Muscle layer of colon (tissue), 2 donors: ENCODE measurements around the gene CEP104.

Experiments used
- H3K27ac ChIP-seq: one replicate; pipeline ENCODE4 v1.7.0; 2013; ENCODE audit warnings: low read depth, mild to moderate bottlenecking, low read length, moderate library complexity
- H3K27me3 ChIP-seq, 2 donors: one replicate each; pipeline ENCODE4 v1.7.0; 2013; ENCODE audit warnings: low read length in 2 of 2, mild to moderate bottlenecking in 2 of 2; ENCODE audit not compliant: insufficient read depth in 2 of 2, control insufficient read depth in 1 of 2
- H3K36me3 ChIP-seq: one replicate; pipeline ENCODE4 v1.7.0; 2013; ENCODE audit warnings: mild to moderate bottlenecking, low read length; ENCODE audit not compliant: insufficient read depth
- H3K4me1 ChIP-seq: one replicate; pipeline ENCODE4 v1.7.0; 2013; ENCODE audit warnings: mild to moderate bottlenecking, low read length; ENCODE audit not compliant: insufficient read depth
- H3K4me3 ChIP-seq, 2 donors: one replicate each; pipeline ENCODE4 v1.7.0; 2013; ENCODE audit warnings: low read length in 2 of 2, low read depth in 1 of 2, mild to moderate bottlenecking in 1 of 2, moderate library complexity in 1 of 2
- H3K9ac ChIP-seq: one replicate; pipeline ENCODE4 v1.7.0; 2013; ENCODE audit warnings: low read length
- H3K9me3 ChIP-seq: one replicate; pipeline ENCODE4 v1.7.0; 2013; ENCODE audit warnings: mild to moderate bottlenecking, low read length
- donor health status: abdominal sarcoma.
- donor health status: Adenocarcinoma of cecum.

CEP104 gene

GRCh38 chr1:3837200-3837599 lies 19.8 kb downstream of the CEP104 start:
- no peaks in the 10 kb centered on the region for H3K4me1 ChIP-seq
- H3K27me3 ChIP-seq: no peaks in the 10 kb centered on the region
- H3K9ac ChIP-seq: no peak overlapping the region
- no peak overlapping the region for H3K27ac ChIP-seq
- H3K9me3 ChIP-seq: peaks cover 8% of the 10 kb centered on the region
- no peak overlapping the region for H3K4me3 ChIP-seq
- peaks cover 54% of the 10 kb centered on the region for H3K36me3 ChIP-seq

- Histone ChIP-seq H3K36me3 (peaks cover 56% of the 10 kb centered on the region), H3K9me3 (peaks cover 8% of the 10 kb centered on the region), H3K4me3 (no peak overlapping the region), H3K4me1 (no peaks in the 10 kb centered on the region), H3K9ac (no peak overlapping the region), H3K27ac (no peak overlapping the region), H3K27me3 (no peaks in the 10 kb centered on the region)
Measured at GRCh38 chr1:3836421-3836820, 20.6 kb downstream of the CEP104 start.

GRCh38 chr1:3834701-3835100 lies 22.3 kb downstream of the CEP104 start:
- H3K9ac ChIP-seq: no peak overlapping the region
- peaks cover 8% of the 10 kb centered on the region for H3K9me3 ChIP-seq
- H3K27me3 ChIP-seq: no peaks in the 10 kb centered on the region
- H3K27ac ChIP-seq: no peak overlapping the region
- H3K4me1 ChIP-seq: no peaks in the 10 kb centered on the region
- no peak overlapping the region for H3K4me3 ChIP-seq
- peaks cover 56% of the 10 kb centered on the region for H3K36me3 ChIP-seq

- Histone ChIP-seq H3K4me1 (no peaks in the 10 kb centered on the region), H3K4me3 (no peak overlapping the region), H3K9me3 (no peaks in the 10 kb centered on the region), H3K36me3 (peaks cover 34% of the 10 kb centered on the region), H3K27me3 (no peaks in the 10 kb centered on the region), H3K27ac (no peak overlapping the region), H3K9ac (no peak overlapping the region)
Measured at GRCh38 chr1:3831689-3832088, 25.3 kb downstream of the CEP104 start.

- H3K27ac ChIP-seq: no peak overlapping the region
- peaks cover 40% of the 10 kb centered on the region for H3K36me3 ChIP-seq
- H3K9me3 ChIP-seq: no peaks in the 10 kb centered on the region
- no peak overlapping the region for H3K4me3 ChIP-seq
- H3K27me3 ChIP-seq: no peaks in the 10 kb centered on the region
- no peak overlapping the region for H3K9ac ChIP-seq
- H3K4me1 ChIP-seq: no peaks in the 10 kb centered on the region
Measured at GRCh38 chr1:3828391-3828790, 28.6 kb downstream of the CEP104 start.

GRCh38 chr1:3827813-3828307 lies 29.2 kb downstream of the CEP104 start:
- H3K4me1 ChIP-seq: no peaks in the 10 kb centered on the region
- peaks cover 45% of the 10 kb centered on the region for H3K36me3 ChIP-seq
- no peaks in the 10 kb centered on the region for H3K27me3 ChIP-seq
- no peak overlapping the region for H3K27ac ChIP-seq
- H3K9me3 ChIP-seq: no peaks in the 10 kb centered on the region
- no peak overlapping the region for H3K4me3 ChIP-seq
- no peak overlapping the region for H3K9ac ChIP-seq

GRCh38 chr1:3825356-3825755 lies 31.7 kb downstream of the CEP104 start:
- no peak overlapping the region for H3K27ac ChIP-seq
- H3K4me1 ChIP-seq: no peaks in the 10 kb centered on the region
- H3K4me3 ChIP-seq: no peak overlapping the region
- no peak overlapping the region for H3K9ac ChIP-seq
- peaks cover 57% of the 10 kb centered on the region for H3K36me3 ChIP-seq
- H3K9me3 ChIP-seq: no peaks in the 10 kb centered on the region
- H3K27me3 ChIP-seq: no peaks in the 10 kb centered on the region

- no peak overlapping the region for H3K4me3 ChIP-seq
- H3K27ac ChIP-seq: no peak overlapping the region
- peaks cover 53% of the 10 kb centered on the region for H3K36me3 ChIP-seq
- no peaks in the 10 kb centered on the region for H3K4me1 ChIP-seq
- no peak overlapping the region for H3K9ac ChIP-seq
- H3K27me3 ChIP-seq: no peaks in the 10 kb centered on the region
- no peaks in the 10 kb centered on the region for H3K9me3 ChIP-seq
Measured at GRCh38 chr1:3824650-3825049, 32.4 kb downstream of the CEP104 start.

GRCh38 chr1:3822421-3822820 lies 34.6 kb downstream of the CEP104 start:
- Histone ChIP-seq H3K4me3 (no peak overlapping the region), H3K9ac (no peak overlapping the region), H3K9me3 (no peaks in the 10 kb centered on the region), H3K27me3 (no peaks in the 10 kb centered on the region), H3K4me1 (no peaks in the 10 kb centered on the region), H3K27ac (no peak overlapping the region), H3K36me3 (peaks cover 49% of the 10 kb centered on the region)

GRCh38 chr1:3821908-3822307 lies 35.1 kb downstream of the CEP104 start:
- peaks cover 49% of the 10 kb centered on the region for H3K36me3 ChIP-seq
- H3K27me3 ChIP-seq: no peaks in the 10 kb centered on the region
- no peaks in the 10 kb centered on the region for H3K9me3 ChIP-seq
- no peaks in the 10 kb centered on the region for H3K4me1 ChIP-seq
- H3K4me3 ChIP-seq: no peak overlapping the region
- H3K27ac ChIP-seq: no peak overlapping the region
- H3K9ac ChIP-seq: no peak overlapping the region

GRCh38 chr1:3821447-3821846 lies 35.6 kb downstream of the CEP104 start:
- peaks cover 44% of the 10 kb centered on the region for H3K36me3 ChIP-seq
- H3K9me3 ChIP-seq: no peaks in the 10 kb centered on the region
- H3K4me1 ChIP-seq: no peaks in the 10 kb centered on the region
- H3K4me3 ChIP-seq: no peak overlapping the region
- no peak overlapping the region for H3K27ac ChIP-seq
- no peak overlapping the region for H3K9ac ChIP-seq
- no peaks in the 10 kb centered on the region for H3K27me3 ChIP-seq

GRCh38 chr1:3821004-3821403 lies 36.0 kb downstream of the CEP104 start:
- Histone ChIP-seq H3K36me3 (peaks cover 43% of the 10 kb centered on the region), H3K27me3 (no peaks in the 10 kb centered on the region), H3K9ac (no peak overlapping the region), H3K4me3 (no peak overlapping the region), H3K4me1 (no peaks in the 10 kb centered on the region), H3K9me3 (no peaks in the 10 kb centered on the region), H3K27ac (no peak overlapping the region)
